HepG2 (cell line): ENCODE data around the gene PRDM8. TPM values are rescaled to one million over a fixed set of nuclear protein-coding genes. Genes with fewer than 3 reads are reported as not detected.

Experiments used
- CAMTA2 ChIP-seq: sonication (generic); formaldehyde crosslinking; IDR thresholded peaks from 2 replicates; pipeline ENCODE4 v1.4.0; 2020; ENCODE audit warnings: mild to moderate bottlenecking, missing genetic modification reagents, borderline replicate concordance
- CCAR2 ChIP-seq: fragments of 200-400 bp; formaldehyde crosslinking; optimal IDR thresholded peaks from 2 replicates; pipeline ENCODE3; 2018; ENCODE audit warnings: low read depth, mild to moderate bottlenecking, low read length, moderate library complexity
- DDIT3 ChIP-seq: sonication (generic); formaldehyde crosslinking; IDR thresholded peaks from 2 replicates; pipeline ENCODE4 v1.4.0; 2020; ENCODE audit warnings: mild to moderate bottlenecking, missing genetic modification reagents
- ISX ChIP-seq: sonication (generic); formaldehyde crosslinking; conservative IDR thresholded peaks from 2 replicates; pipeline ENCODE4 v1.5.0; 2020; ENCODE audit warnings: missing genetic modification reagents
- NFAT5 ChIP-seq: sonication (generic); formaldehyde crosslinking; IDR thresholded peaks from 2 replicates; pipeline ENCODE4 v1.4.0; 2020; ENCODE audit warnings: missing genetic modification reagents
- SOX13 ChIP-seq, 3 experiments: fragments of 450-650 bp in 1 of 3; sonication (generic) in 1 of 3; formaldehyde crosslinking in 1 of 3; IDR thresholded peaks in 2 of 3; conservative IDR thresholded peaks in 1 of 3; 2 replicates each; pipeline versions ENCODE4 v1.5.0 to v1.6.1; 2016 to 2020; ENCODE audit warnings: antibody characterized with exemption in 1 of 3, mild to moderate bottlenecking in 1 of 3, missing compliant biosample characterization in 1 of 3, missing genetic modification reagents in 1 of 3, moderate library complexity in 1 of 3
- THAP8 ChIP-seq: sonication (generic); formaldehyde crosslinking; IDR thresholded peaks from 2 replicates; pipeline ENCODE4 v1.5.1; 2020; ENCODE audit warnings: missing genetic modification reagents, mild to moderate bottlenecking, borderline replicate concordance
- ZNF451 ChIP-seq: sonication (generic); formaldehyde crosslinking; IDR thresholded peaks from 2 replicates; pipeline ENCODE4 v1.5.0; 2020; ENCODE audit warnings: mild to moderate bottlenecking, missing genetic modification reagents
- polyA plus RNA-seq, 8 experiments: library from polyadenylated mRNA; depleted of rRNA in 3 of 8; stranded (reverse) in 7 of 8; unstranded in 1 of 8; fragments of >200 nt; fragmentation: Illumina TruSeq in 4 of 8; extraction: Trizol in 4 of 8; gene quantifications; 2 replicates each; pipeline versions ENCODE4 v1.2.1 to v1.2.3, GENCODE V29; 2011 to 2016; ENCODE audit warnings: low read depth in 4 of 8, missing spikeins in 1 of 8, mixed read lengths in 1 of 8; ENCODE audit not compliant: insufficient read depth in 1 of 8
- total RNA-seq, 5 experiments: library from RNA; depleted of rRNA; stranded (reverse); fragments of >200 nt; fragmentation: Illumina TruSeq; extraction: Trizol; gene quantifications; 2 replicates each; pipeline ENCODE4 v1.2.3, GENCODE V29; 2016; ENCODE audit warnings: low read depth in 1 of 5

The PRDM8 gene
- total and polyA plus RNA-seq, 2 of the 13 experiments (the other 11 are each of a cell fraction or from before 2014, with no cell fraction given), result 0.09 TPM; not detected in 1

- no peak for TF ChIP-seq ZNF451 (CRISPR knock-in tag)
- no peak for TF ChIP-seq CAMTA2
- no peak for TF ChIP-seq ISX (CRISPR knock-in tag)
- TF ChIP-seq SOX13 (IDR thresholded peaks at IDR 0.05), result no peak
- no peak for TF ChIP-seq SOX13 (CRISPR knock-in tag; conservative IDR thresholded peaks at IDR 0.05 in 1 of 2, IDR thresholded peaks at IDR 0.05 in 1 of 2)
- no peak for TF ChIP-seq THAP8 (CRISPR knock-in tag)
- no peak for TF ChIP-seq DDIT3 (CRISPR knock-in tag)
- TF ChIP-seq NFAT5 (CRISPR knock-in tag), result no peak
- TF ChIP-seq CCAR2, result no peak
These were observed 2.6 kb downstream of the PRDM8 start (continued) for GRCh38 chr4:80199947-80200346.
